GM12878 (cell line): ENCODE results near the gene RRBP1. TPM values are rescaled to one million over a fixed set of nuclear protein-coding genes. Genes with fewer than 3 reads are reported as not detected.

ENCODE experiments used
- ATAC-seq: fragments of 200-7000 bp; cut with Tn5 transposase; 3 replicates; pipeline ENCODE4 v1.9.1; 2020; ENCODE audit warnings: mild to moderate bottlenecking, moderate library complexity
- BruUV-seq: library from RNA; stranded (reverse); fragments of 400-500 nt; replicated peaks from 2 replicates; lab custom pipeline; 2021; lab: Mats Ljungman, UMichigan
- CTCF ChIA-PET: fragments of 300-600 bp; sonication (Branson Sonifier 250); formaldehyde crosslinking; extraction: SDS; loops from one replicate; lab custom pipeline; 2021; ENCODE audit warnings: inconsistent platforms; lab: Yijun Ruan, JAX
- POLR2A ChIA-PET: fragments of 350-600 bp; formaldehyde crosslinking; extraction: SDS; loops from one replicate; lab custom pipeline; 2021; ENCODE audit warnings: inconsistent platforms; lab: Charles Lee
- RAD21 ChIA-PET: fragments of 300-600 bp; sonication (Branson Sonifier 250); formaldehyde crosslinking; loops from one replicate; lab custom pipeline; 2023; ENCODE audit warnings: antibody characterized with exemption; ENCODE audit not compliant: unreplicated experiment; lab: Charles Lee
- SMC1A ChIA-PET: fragments of 300-600 bp; sonication (Branson Sonifier 250); formaldehyde crosslinking; loops from one replicate; lab custom pipeline; 2023; ENCODE audit not compliant: unreplicated experiment, uncharacterized antibody; lab: Charles Lee
- DNase-seq: peaks from one replicate; pipeline ENCODE4 v3.0.0-alpha.2; 2011; ENCODE audit warnings: low read depth, low spot score
- FAIRE-seq: peaks from 3 replicates; lab custom pipeline; 2011; peaks lifted over from hg19 to GRCh38; lab: Jason Lieb, UNC
- H2AFZ ChIP-seq: 2 replicates; pipeline ENCODE4 v1.6.0; 2011; ENCODE audit warnings: low read depth, low read length, control low read depth; ENCODE audit not compliant: control insufficient read depth
- H3K27ac ChIP-seq: 2 replicates; pipeline ENCODE4 v1.5.1; 2011; ENCODE audit warnings: control low read depth; ENCODE audit not compliant: control insufficient read depth, insufficient read depth
- H3K27me3 ChIP-seq, 2 experiments: replicated peaks in 1 of 2; 2 replicates each; pipeline versions ENCODE4 v1.6.0 to v1.6.1; 2011; ENCODE audit warnings: low read length in 1 of 2; ENCODE audit not compliant: control insufficient read depth in 2 of 2, insufficient read depth in 2 of 2
- H3K36me3 ChIP-seq, 2 experiments: 2 replicates each; pipeline ENCODE4 v1.5.1; 2011; ENCODE audit warnings: low read length in 1 of 2; ENCODE audit not compliant: control insufficient read depth in 2 of 2, insufficient read depth in 2 of 2
- H3K4me1 ChIP-seq: 2 replicates; pipeline ENCODE4 v1.6.1; 2011; ENCODE audit warnings: mild to moderate bottlenecking, low read length, moderate library complexity, mixed read lengths; ENCODE audit not compliant: control insufficient read depth, insufficient read depth
- H3K4me2 ChIP-seq: 2 replicates; pipeline ENCODE4 v1.6.0; 2011; ENCODE audit warnings: control low read depth; ENCODE audit not compliant: control insufficient read depth, insufficient read depth
- H3K4me3 ChIP-seq: fragments of 200-600 bp; sonication (generic); 2 replicates; pipeline ENCODE4 v1.5.1; 2016
- H3K79me2 ChIP-seq: 2 replicates; pipeline ENCODE4 v1.6.0; 2011; ENCODE audit warnings: low read length; ENCODE audit not compliant: control insufficient read depth, insufficient read depth
- H3K9ac ChIP-seq: 2 replicates; pipeline ENCODE4 v1.8.0; 2011; ENCODE audit warnings: low read length, control low read depth, mixed read lengths; ENCODE audit not compliant: control insufficient read depth, insufficient read depth
- H3K9me3 ChIP-seq: replicated peaks from 3 replicates; pipeline ENCODE4 v1.5.1; 2011; ENCODE audit warnings: mild to moderate bottlenecking, low read length; ENCODE audit not compliant: control insufficient read depth, insufficient read depth
- H4K20me1 ChIP-seq: 2 replicates; pipeline ENCODE4 v1.6.0; 2011; ENCODE audit not compliant: control insufficient read depth, insufficient read depth
- CEBPB ChIP-seq, 2 experiments: fragments of 150-350 bp in 1 of 2; IDR thresholded peaks; 2 replicates each; pipeline ENCODE4 v1.6.1; 2012 to 2014; ENCODE audit warnings: low read depth in 2 of 2, low read length in 2 of 2, borderline replicate concordance in 1 of 2, inconsistent platforms in 1 of 2
- KLF5 ChIP-seq: fragments of 450-650 bp; IDR thresholded peaks from 2 replicates; pipeline ENCODE4 v1.6.1; 2014; ENCODE audit warnings: mild to moderate bottlenecking; ENCODE audit not compliant: partially characterized antibody
- SMAD1 ChIP-seq: fragments of 450-650 bp; IDR thresholded peaks from 2 replicates; pipeline ENCODE4 v1.6.1; 2018; ENCODE audit warnings: mild to moderate bottlenecking, low read depth; ENCODE audit not compliant: partially characterized antibody
- SUZ12 ChIP-seq: fragments of 200-600 bp; sonication (generic); IDR thresholded peaks from one replicate; pipeline ENCODE4 v1.6.1; 2018; ENCODE audit warnings: antibody characterized with exemption, mild to moderate bottlenecking; ENCODE audit not compliant: unreplicated experiment
- TAF1 ChIP-seq: IDR thresholded peaks from 2 replicates; pipeline ENCODE4 v1.6.1; 2011; ENCODE audit warnings: mild to moderate bottlenecking, low read depth, low read length, borderline replicate concordance
- WRNIP1 ChIP-seq: IDR thresholded peaks from 2 replicates; pipeline ENCODE4 v1.6.1; 2011; ENCODE audit warnings: low read depth, low read length, improper control_type of control experiment, borderline replicate concordance
- WGBS: methylation state at CpG from one replicate; pipeline ENCODE4 v1.1.6; 2016; ENCODE audit warnings: low lambda C conversion rate; ENCODE audit not compliant: insufficient replicate concordance, insufficient coverage; ENCODE audit errors: missing lambda C conversion rate; 5-methylcytosine and 5-hydroxymethylcytosine counted together
- in situ Hi-C: fragments of 300-500 bp; cut with MboI; formaldehyde crosslinking; loops from 9 replicates; pipeline ENCODE4 v1.14.3; 2018; ENCODE audit warnings: mixed read lengths
- intact Hi-C: fragments of 100-400 bp; cut with micrococcal nuclease; formaldehyde crosslinking; loops from one replicate; pipeline ENCODE4 v1.14.2; 2022; ENCODE audit not compliant: unreplicated experiment
- polyA plus RNA-seq, 11 experiments: library from polyadenylated mRNA; depleted of rRNA in 4 of 11; unstranded in 6 of 11; stranded (reverse) in 5 of 11; fragments of >200 nt; fragmentation: Nextera tagmentation in 4 of 11; fragmentation: Illumina TruSeq in 1 of 11; extraction: Ambion mirVana in 4 of 11; extraction: Trizol in 1 of 11; gene quantifications; 1 replicate in 1 of 11; 2 replicates in 10 of 11; pipeline versions ENCODE4 v1.2.1 to v1.2.3, GENCODE V29; 2011 to 2016; ENCODE audit warnings: inconsistent platforms in 2 of 11, missing spikeins in 2 of 11, low read depth in 1 of 11
- total RNA-seq, 4 experiments: library from RNA; depleted of rRNA in 3 of 4; stranded (reverse); fragments of >200 nt in 3 of 4; fragmentation: Illumina TruSeq in 1 of 4; extraction: Trizol in 1 of 4; gene quantifications; 2 replicates each; pipeline versions ENCODE4 v1.2.1 to v1.2.3, GENCODE V29; 2013 to 2021
- TF ChIP-seq, protein P1 (sequence below): fragments of 450-650 bp; IDR thresholded peaks from 2 replicates; pipeline ENCODE4 v1.6.1; 2017; ENCODE audit warnings: mild to moderate bottlenecking, moderate library complexity
- TF ChIP-seq, protein P2 (sequence below): fragments of 450-650 bp; IDR thresholded peaks from 2 replicates; pipeline ENCODE4 v1.6.1; 2017; ENCODE audit warnings: mild to moderate bottlenecking, moderate library complexity
- TF ChIP-seq, protein P3 (sequence below): IDR thresholded peaks from 2 replicates; pipeline ENCODE4 v1.6.1; 2012; ENCODE audit warnings: mild to moderate bottlenecking, low read depth, low read length
- TF ChIP-seq, protein P4 (sequence below): IDR thresholded peaks from 2 replicates; pipeline ENCODE4 v1.6.1; 2012; ENCODE audit warnings: low read depth, low read length, improper control_type of control experiment

The RRBP1 gene
- total and polyA plus RNA-seq, 10 of the 15 experiments (the other 5 are each of a cell fraction or from before 2014, with no cell fraction given): 1.2 to 57.4 (median 24.6) TPM

DNA sequence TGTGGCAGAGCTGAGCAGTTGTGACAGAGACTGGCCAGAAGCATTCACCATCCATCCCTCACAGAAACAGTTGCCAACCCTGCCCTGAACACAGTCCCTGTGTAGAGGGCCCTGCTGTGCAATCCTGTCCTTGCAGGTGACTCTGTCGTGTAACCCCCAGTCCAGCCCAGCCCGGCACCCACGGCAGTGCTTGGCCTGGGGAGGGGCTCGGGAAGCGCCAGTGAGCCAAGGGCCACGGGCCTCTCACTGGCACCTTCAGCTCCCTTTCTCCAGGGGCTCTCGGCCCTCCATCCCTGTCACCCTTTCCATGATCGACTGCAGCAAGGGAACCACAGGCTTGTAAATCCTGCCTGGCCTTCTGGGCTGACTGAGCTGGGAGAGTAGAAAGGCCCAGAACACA is 53.0 kb downstream of the RRBP1 start:
- no peak overlapping the region for H3K4me3 ChIP-seq
- no peak overlapping the region for H2AFZ ChIP-seq
- intact Hi-C loops: no loop called here
- ChIA-PET SMC1A (no interaction called here), CTCF (interaction anchor here (1.4 kb wide), 1 partner anchor 53 kb away, joined by 3 read pairs; no protein-coding TSS in a partner anchor), POLR2A (interaction anchor here (0.5 kb wide), 1 partner anchor 345 kb away, joined by 5 read pairs; no protein-coding TSS in a partner anchor), RAD21 (no interaction called here)
- FAIRE-seq (no peak), ATAC-seq (no peak), DNase-seq (no peak)
- H3K27me3 ChIP-seq: no peaks in the 10 kb centered on the region
- H4K20me1 ChIP-seq: no peaks in the 10 kb centered on the region
- H3K4me1 ChIP-seq: no peaks in the 10 kb centered on the region
- H3K9me3 ChIP-seq: no peaks in the 10 kb centered on the region
- 82% methylated on average over 5 of the region's 8 CpGs for WGBS
- H3K79me2 ChIP-seq: no peaks in the 10 kb centered on the region
- in situ Hi-C loops: no loop called here
- H3K4me2 ChIP-seq: no peak overlapping the region
- H3K36me3 ChIP-seq: peaks cover 15 to 19% of the 10 kb centered on the region in 2 experiments
- no peak overlapping the region for H3K9ac ChIP-seq
- H3K27ac ChIP-seq: no peak overlapping the region
- no TSS peak for BruUV-seq
- TF ChIP-seq, protein P1, sequence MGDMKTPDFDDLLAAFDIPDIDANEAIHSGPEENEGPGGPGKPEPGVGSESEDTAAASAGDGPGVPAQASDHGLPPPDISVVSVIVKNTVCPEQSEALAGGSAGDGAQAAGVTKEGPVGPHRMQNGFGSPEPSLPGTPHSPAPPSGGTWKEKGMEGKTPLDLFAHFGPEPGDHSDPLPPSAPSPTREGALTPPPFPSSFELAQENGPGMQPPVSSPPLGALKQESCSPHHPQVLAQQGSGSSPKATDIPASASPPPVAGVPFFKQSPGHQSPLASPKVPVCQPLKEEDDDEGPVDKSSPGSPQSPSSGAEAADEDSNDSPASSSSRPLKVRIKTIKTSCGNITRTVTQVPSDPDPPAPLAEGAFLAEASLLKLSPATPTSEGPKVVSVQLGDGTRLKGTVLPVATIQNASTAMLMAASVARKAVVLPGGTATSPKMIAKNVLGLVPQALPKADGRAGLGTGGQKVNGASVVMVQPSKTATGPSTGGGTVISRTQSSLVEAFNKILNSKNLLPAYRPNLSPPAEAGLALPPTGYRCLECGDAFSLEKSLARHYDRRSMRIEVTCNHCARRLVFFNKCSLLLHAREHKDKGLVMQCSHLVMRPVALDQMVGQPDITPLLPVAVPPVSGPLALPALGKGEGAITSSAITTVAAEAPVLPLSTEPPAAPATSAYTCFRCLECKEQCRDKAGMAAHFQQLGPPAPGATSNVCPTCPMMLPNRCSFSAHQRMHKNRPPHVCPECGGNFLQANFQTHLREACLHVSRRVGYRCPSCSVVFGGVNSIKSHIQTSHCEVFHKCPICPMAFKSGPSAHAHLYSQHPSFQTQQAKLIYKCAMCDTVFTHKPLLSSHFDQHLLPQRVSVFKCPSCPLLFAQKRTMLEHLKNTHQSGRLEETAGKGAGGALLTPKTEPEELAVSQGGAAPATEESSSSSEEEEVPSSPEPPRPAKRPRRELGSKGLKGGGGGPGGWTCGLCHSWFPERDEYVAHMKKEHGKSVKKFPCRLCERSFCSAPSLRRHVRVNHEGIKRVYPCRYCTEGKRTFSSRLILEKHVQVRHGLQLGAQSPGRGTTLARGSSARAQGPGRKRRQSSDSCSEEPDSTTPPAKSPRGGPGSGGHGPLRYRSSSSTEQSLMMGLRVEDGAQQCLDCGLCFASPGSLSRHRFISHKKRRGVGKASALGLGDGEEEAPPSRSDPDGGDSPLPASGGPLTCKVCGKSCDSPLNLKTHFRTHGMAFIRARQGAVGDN: no peak
- no peak for TF ChIP-seq TAF1
- TF ChIP-seq KLF5: no peak
- no peak for TF ChIP-seq SMAD1
- TF ChIP-seq, protein P2, sequence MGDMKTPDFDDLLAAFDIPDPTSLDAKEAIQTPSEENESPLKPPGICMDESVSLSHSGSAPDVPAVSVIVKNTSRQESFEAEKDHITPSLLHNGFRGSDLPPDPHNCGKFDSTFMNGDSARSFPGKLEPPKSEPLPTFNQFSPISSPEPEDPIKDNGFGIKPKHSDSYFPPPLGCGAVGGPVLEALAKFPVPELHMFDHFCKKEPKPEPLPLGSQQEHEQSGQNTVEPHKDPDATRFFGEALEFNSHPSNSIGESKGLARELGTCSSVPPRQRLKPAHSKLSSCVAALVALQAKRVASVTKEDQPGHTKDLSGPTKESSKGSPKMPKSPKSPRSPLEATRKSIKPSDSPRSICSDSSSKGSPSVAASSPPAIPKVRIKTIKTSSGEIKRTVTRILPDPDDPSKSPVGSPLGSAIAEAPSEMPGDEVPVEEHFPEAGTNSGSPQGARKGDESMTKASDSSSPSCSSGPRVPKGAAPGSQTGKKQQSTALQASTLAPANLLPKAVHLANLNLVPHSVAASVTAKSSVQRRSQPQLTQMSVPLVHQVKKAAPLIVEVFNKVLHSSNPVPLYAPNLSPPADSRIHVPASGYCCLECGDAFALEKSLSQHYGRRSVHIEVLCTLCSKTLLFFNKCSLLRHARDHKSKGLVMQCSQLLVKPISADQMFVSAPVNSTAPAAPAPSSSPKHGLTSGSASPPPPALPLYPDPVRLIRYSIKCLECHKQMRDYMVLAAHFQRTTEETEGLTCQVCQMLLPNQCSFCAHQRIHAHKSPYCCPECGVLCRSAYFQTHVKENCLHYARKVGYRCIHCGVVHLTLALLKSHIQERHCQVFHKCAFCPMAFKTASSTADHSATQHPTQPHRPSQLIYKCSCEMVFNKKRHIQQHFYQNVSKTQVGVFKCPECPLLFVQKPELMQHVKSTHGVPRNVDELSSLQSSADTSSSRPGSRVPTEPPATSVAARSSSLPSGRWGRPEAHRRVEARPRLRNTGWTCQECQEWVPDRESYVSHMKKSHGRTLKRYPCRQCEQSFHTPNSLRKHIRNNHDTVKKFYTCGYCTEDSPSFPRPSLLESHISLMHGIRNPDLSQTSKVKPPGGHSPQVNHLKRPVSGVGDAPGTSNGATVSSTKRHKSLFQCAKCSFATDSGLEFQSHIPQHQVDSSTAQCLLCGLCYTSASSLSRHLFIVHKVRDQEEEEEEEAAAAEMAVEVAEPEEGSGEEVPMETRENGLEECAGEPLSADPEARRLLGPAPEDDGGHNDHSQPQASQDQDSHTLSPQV: no peak
- no peak for TF ChIP-seq CEBPB (IDR thresholded peaks at IDR 0.05; ENCODE audit: borderline replicate concordance in 1 of 2, low read depth in 2 of 2, low read length in 2 of 2)
- no peak for TF ChIP-seq WRNIP1
- TF ChIP-seq, protein P3, sequence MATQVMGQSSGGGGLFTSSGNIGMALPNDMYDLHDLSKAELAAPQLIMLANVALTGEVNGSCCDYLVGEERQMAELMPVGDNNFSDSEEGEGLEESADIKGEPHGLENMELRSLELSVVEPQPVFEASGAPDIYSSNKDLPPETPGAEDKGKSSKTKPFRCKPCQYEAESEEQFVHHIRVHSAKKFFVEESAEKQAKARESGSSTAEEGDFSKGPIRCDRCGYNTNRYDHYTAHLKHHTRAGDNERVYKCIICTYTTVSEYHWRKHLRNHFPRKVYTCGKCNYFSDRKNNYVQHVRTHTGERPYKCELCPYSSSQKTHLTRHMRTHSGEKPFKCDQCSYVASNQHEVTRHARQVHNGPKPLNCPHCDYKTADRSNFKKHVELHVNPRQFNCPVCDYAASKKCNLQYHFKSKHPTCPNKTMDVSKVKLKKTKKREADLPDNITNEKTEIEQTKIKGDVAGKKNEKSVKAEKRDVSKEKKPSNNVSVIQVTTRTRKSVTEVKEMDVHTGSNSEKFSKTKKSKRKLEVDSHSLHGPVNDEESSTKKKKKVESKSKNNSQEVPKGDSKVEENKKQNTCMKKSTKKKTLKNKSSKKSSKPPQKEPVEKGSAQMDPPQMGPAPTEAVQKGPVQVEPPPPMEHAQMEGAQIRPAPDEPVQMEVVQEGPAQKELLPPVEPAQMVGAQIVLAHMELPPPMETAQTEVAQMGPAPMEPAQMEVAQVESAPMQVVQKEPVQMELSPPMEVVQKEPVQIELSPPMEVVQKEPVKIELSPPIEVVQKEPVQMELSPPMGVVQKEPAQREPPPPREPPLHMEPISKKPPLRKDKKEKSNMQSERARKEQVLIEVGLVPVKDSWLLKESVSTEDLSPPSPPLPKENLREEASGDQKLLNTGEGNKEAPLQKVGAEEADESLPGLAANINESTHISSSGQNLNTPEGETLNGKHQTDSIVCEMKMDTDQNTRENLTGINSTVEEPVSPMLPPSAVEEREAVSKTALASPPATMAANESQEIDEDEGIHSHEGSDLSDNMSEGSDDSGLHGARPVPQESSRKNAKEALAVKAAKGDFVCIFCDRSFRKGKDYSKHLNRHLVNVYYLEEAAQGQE: no peak
- TF ChIP-seq, protein P4, sequence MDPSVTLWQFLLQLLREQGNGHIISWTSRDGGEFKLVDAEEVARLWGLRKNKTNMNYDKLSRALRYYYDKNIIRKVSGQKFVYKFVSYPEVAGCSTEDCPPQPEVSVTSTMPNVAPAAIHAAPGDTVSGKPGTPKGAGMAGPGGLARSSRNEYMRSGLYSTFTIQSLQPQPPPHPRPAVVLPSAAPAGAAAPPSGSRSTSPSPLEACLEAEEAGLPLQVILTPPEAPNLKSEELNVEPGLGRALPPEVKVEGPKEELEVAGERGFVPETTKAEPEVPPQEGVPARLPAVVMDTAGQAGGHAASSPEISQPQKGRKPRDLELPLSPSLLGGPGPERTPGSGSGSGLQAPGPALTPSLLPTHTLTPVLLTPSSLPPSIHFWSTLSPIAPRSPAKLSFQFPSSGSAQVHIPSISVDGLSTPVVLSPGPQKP: no peak
- TF ChIP-seq SUZ12: no peak
